Neuronal stem cell (in vitro differentiated cells): ENCODE measurements around the gene IKZF5.

Experiments used
- DNase-seq: peaks from one replicate; pipeline ENCODE4 v3.0.0-alpha.2; 2013; ENCODE audit warnings: low spot score
- H2AFZ ChIP-seq: one replicate; pipeline ENCODE4 v1.6.1; 2013; ENCODE audit warnings: mild to moderate bottlenecking, low read length, inconsistent platforms
- H2AK5ac ChIP-seq: 2 replicates; pipeline ENCODE4 v1.6.1; 2013; ENCODE audit warnings: low read depth, mild to moderate bottlenecking, inconsistent platforms, low read length, moderate library complexity, mixed read lengths
- H2BK120ac ChIP-seq: 2 replicates; pipeline ENCODE4 v1.6.1; 2013; ENCODE audit warnings: low read depth, mild to moderate bottlenecking, inconsistent platforms, low read length, moderate library complexity, mixed read lengths
- H2BK12ac ChIP-seq: one replicate; pipeline ENCODE4 v1.6.1; 2013; ENCODE audit warnings: low read length, inconsistent platforms
- H2BK15ac ChIP-seq: 2 replicates; pipeline ENCODE4 v1.6.1; 2013; ENCODE audit warnings: mild to moderate bottlenecking, low read length, inconsistent platforms, mixed read lengths
- H2BK5ac ChIP-seq: one replicate; pipeline ENCODE4 v1.6.1; 2013; ENCODE audit warnings: inconsistent platforms, mild to moderate bottlenecking, low read length, moderate library complexity
- H3K14ac ChIP-seq: one replicate; pipeline ENCODE4 v1.6.1; 2013; ENCODE audit warnings: low read length, inconsistent platforms
- H3K18ac ChIP-seq: 2 replicates; pipeline ENCODE4 v1.6.1; 2013; ENCODE audit warnings: low read length, inconsistent platforms
- H3K23ac ChIP-seq: 2 replicates; pipeline ENCODE4 v1.6.1; 2013; ENCODE audit warnings: low read depth, mild to moderate bottlenecking, mixed read lengths, low read length, inconsistent platforms; ENCODE audit not compliant: poor library complexity
- H3K27ac ChIP-seq: replicated peaks from 3 replicates; pipeline ENCODE4 v1.5.1; 2013; ENCODE audit warnings: low read length, inconsistent platforms
- H3K27me3 ChIP-seq, 3 experiments: 2 replicates each; pipeline ENCODE4 v1.6.1; 2013; ENCODE audit warnings: low read length in 3 of 3, mild to moderate bottlenecking in 2 of 3, inconsistent platforms in 1 of 3, low read depth in 1 of 3, mixed read lengths in 1 of 3, moderate library complexity in 1 of 3; ENCODE audit not compliant: control insufficient read depth in 3 of 3, insufficient read depth in 3 of 3
- H3K36me3 ChIP-seq, 2 donors: replicated peaks in 1 of 2; 2 replicates each; pipeline ENCODE4 v1.6.1; 2013; ENCODE audit warnings: low read length in 2 of 2; ENCODE audit not compliant: control insufficient read depth in 2 of 2, insufficient read depth in 2 of 2
- H3K4ac ChIP-seq: 2 replicates; pipeline ENCODE4 v1.6.1; 2013; ENCODE audit warnings: inconsistent platforms, mild to moderate bottlenecking, low read length, moderate library complexity
- H3K4me1 ChIP-seq, 2 donors: 1 replicate in 1 of 2; 2 replicates in 1 of 2; pipeline ENCODE4 v1.6.1; 2013; ENCODE audit warnings: low read length in 2 of 2, low read depth in 1 of 2; ENCODE audit not compliant: control insufficient read depth in 2 of 2, insufficient read depth in 1 of 2
- H3K4me2 ChIP-seq: one replicate; pipeline ENCODE4 v1.6.1; 2013; ENCODE audit warnings: mild to moderate bottlenecking, low read length, inconsistent platforms; ENCODE audit not compliant: insufficient read depth, poor library complexity, severe bottlenecking
- H3K4me3 ChIP-seq, 2 donors: 2 replicates each; pipeline ENCODE4 v1.5.1; 2013; ENCODE audit warnings: low read length in 2 of 2, mild to moderate bottlenecking in 2 of 2, inconsistent platforms in 1 of 2, moderate library complexity in 1 of 2
- H3K79me1 ChIP-seq: one replicate; pipeline ENCODE4 v1.6.1; 2013; ENCODE audit warnings: low read depth, mild to moderate bottlenecking, inconsistent platforms, low read length, moderate library complexity
- H3K9ac ChIP-seq: one replicate; pipeline ENCODE4 v1.6.1; 2013; ENCODE audit warnings: mild to moderate bottlenecking, low read depth, low read length, inconsistent platforms; ENCODE audit not compliant: poor library complexity
- H3K9me3 ChIP-seq, 2 donors: replicated peaks in 1 of 2; 2 replicates each; pipeline versions ENCODE3 to v1.6.1; 2013; ENCODE audit warnings: low read length in 2 of 2, mild to moderate bottlenecking in 2 of 2, inconsistent platforms in 1 of 2, low read depth in 1 of 2, mixed read lengths in 1 of 2, moderate library complexity in 1 of 2; ENCODE audit not compliant: control insufficient read depth in 2 of 2, insufficient read depth in 1 of 2
- H4K8ac ChIP-seq: one replicate; pipeline ENCODE4 v1.6.1; 2013; ENCODE audit warnings: low read depth, mild to moderate bottlenecking, inconsistent platforms, low read length, moderate library complexity
- H4K91ac ChIP-seq: one replicate; pipeline ENCODE4 v1.6.1; 2013; ENCODE audit warnings: low read length, low read depth, mild to moderate bottlenecking, inconsistent platforms; ENCODE audit not compliant: poor library complexity
- WGBS, 2 donors: extraction: QIAGEN DNeasy Blood & Tissue Kit; methylation state at CpG; one replicate each; pipeline ENCODE4 v1.1.7; 2013; ENCODE audit warnings: missing lambda C conversion rate in 2 of 2, mixed read lengths in 1 of 2; ENCODE audit not compliant: insufficient read length in 2 of 2, insufficient replicate concordance in 1 of 2; ENCODE audit errors: extremely low coverage in 2 of 2; 5-methylcytosine and 5-hydroxymethylcytosine counted together

Gene IKZF5

GRCh38 chr10:123027861-123028260 lies 19.3 kb upstream of the IKZF5 start:
- Histone ChIP-seq H3K23ac (no peak overlapping the region), H3K14ac (no peak overlapping the region), H3K4ac (no peak overlapping the region), H2BK5ac (no peak overlapping the region), H3K27me3 (no peaks in the 10 kb centered on the region), H3K79me1 (no peaks in the 10 kb centered on the region), H3K4me3 (no peak overlapping the region), H3K18ac (no peak overlapping the region), H3K4me2 (no peak overlapping the region), H2BK120ac (no peak overlapping the region), H3K27ac (no peak overlapping the region), H2AK5ac (no peak overlapping the region), H3K36me3 (no peaks in the 10 kb centered on the region), H3K4me1 (peaks cover 0 to 5% of the 10 kb centered on the region in 2 donors), H4K91ac (no peak overlapping the region), H4K8ac (no peak overlapping the region), H2BK12ac (no peak overlapping the region), H3K9ac (no peak overlapping the region), H2AFZ (no peak overlapping the region), H3K9me3 (no peaks in the 10 kb centered on the region), H2BK15ac (no peak overlapping the region)
- no peak for DNase-seq

GRCh38 chr10:123026302-123026701 lies 17.7 kb upstream of the IKZF5 start:
- no peak overlapping the region for H2BK12ac ChIP-seq
- H3K27me3 ChIP-seq, result no peaks in the 10 kb centered on the region
- no peaks in the 10 kb centered on the region for H3K9me3 ChIP-seq
- H4K91ac ChIP-seq, result no peak overlapping the region
- no peak overlapping the region for H3K4me2 ChIP-seq
- H3K14ac ChIP-seq, result no peak overlapping the region
- no peaks in the 10 kb centered on the region for H3K79me1 ChIP-seq
- H3K36me3 ChIP-seq, result no peaks in the 10 kb centered on the region
- H3K9ac ChIP-seq, result no peak overlapping the region
- H2BK5ac ChIP-seq, result no peak overlapping the region
- WGBS, 2 donors, result no CpG with 5 or more reads among the region's 1 CpG
- no peak overlapping the region for H3K4ac ChIP-seq
- H3K23ac ChIP-seq, result no peak overlapping the region
- H2BK120ac ChIP-seq, result no peak overlapping the region
- no peak overlapping the region for H2AFZ ChIP-seq
- no peak overlapping the region for H4K8ac ChIP-seq
- H3K4me3 ChIP-seq, result no peak overlapping the region
- H3K18ac ChIP-seq, result no peak overlapping the region
- H2AK5ac ChIP-seq, result no peak overlapping the region
- DNase-seq, result no peak
- no peak overlapping the region for H3K27ac ChIP-seq
- peaks cover 0 to 5% of the 10 kb centered on the region in 2 donors for H3K4me1 ChIP-seq
- H2BK15ac ChIP-seq, result no peak overlapping the region

- Histone ChIP-seq H3K4me2 (no peak overlapping the region), H3K14ac (no peak overlapping the region), H4K91ac (no peak overlapping the region), H3K4me1 (peaks cover 0 to 5% of the 10 kb centered on the region in 2 donors), H2BK12ac (no peak overlapping the region), H3K18ac (no peak overlapping the region), H3K9ac (no peak overlapping the region), H2BK15ac (no peak overlapping the region), H3K27me3 (no peaks in the 10 kb centered on the region), H3K27ac (no peak overlapping the region), H3K36me3 (no peaks in the 10 kb centered on the region), H2BK120ac (no peak overlapping the region), H2AFZ (no peak overlapping the region), H3K23ac (no peak overlapping the region), H2AK5ac (no peak overlapping the region), H3K9me3 (no peaks in the 10 kb centered on the region), H3K4me3 (no peak overlapping the region), H2BK5ac (no peak overlapping the region), H3K4ac (no peak overlapping the region), H4K8ac (no peak overlapping the region), H3K79me1 (no peaks in the 10 kb centered on the region)
- WGBS, 2 donors, result no CpG with 5 or more reads among the region's 2 CpGs
- no peak for DNase-seq
These were observed 15.9 kb upstream of the IKZF5 start for GRCh38 chr10:123024540-123024939.

GRCh38 chr10:123021517-123021916 lies 12.9 kb upstream of the IKZF5 start:
- no peak overlapping the region for H3K18ac ChIP-seq
- no peak overlapping the region for H3K4me2 ChIP-seq
- H3K79me1 ChIP-seq, result no peaks in the 10 kb centered on the region
- 100% methylated on average over 1 of the region's 3 CpGs; no CpG with 5 or more reads in 1 of the 2 donors for WGBS, 2 donors
- no peak overlapping the region for H2BK5ac ChIP-seq
- no peak overlapping the region for H2BK12ac ChIP-seq
- no peak overlapping the region for H2BK15ac ChIP-seq
- no peak overlapping the region for H3K14ac ChIP-seq
- H3K9ac ChIP-seq, result no peak overlapping the region
- no peak overlapping the region for H3K4me3 ChIP-seq
- peaks cover 0 to 5% of the 10 kb centered on the region in 2 donors for H3K4me1 ChIP-seq
- H2AK5ac ChIP-seq, result no peak overlapping the region
- no peaks in the 10 kb centered on the region for H3K9me3 ChIP-seq
- H3K27ac ChIP-seq, result no peak overlapping the region
- H2BK120ac ChIP-seq, result no peak overlapping the region
- no peaks in the 10 kb centered on the region for H3K36me3 ChIP-seq
- H3K23ac ChIP-seq, result no peak overlapping the region
- H4K91ac ChIP-seq, result no peak overlapping the region
- H3K27me3 ChIP-seq, result no peaks in the 10 kb centered on the region
- no peak for DNase-seq
- H4K8ac ChIP-seq, result no peak overlapping the region
- no peak overlapping the region for H3K4ac ChIP-seq
- H2AFZ ChIP-seq, result no peak overlapping the region
